Measurements from ENCODE around the gene TMEM140. TPM values are rescaled to one million over a fixed set of nuclear protein-coding genes. Genes with fewer than 3 reads are reported as not detected.

TMEM140 gene
- total RNA-seq, 5 donors from 2014 or later (not counting 1 experiment from before 2014, with no cell fraction given): 20.7 to 32.7 (median 25.8) TPM

- H3K4me3 ChIP-seq (ENCODE audit: control insufficient read depth in 1 of 2, extremely low read depth in 1 of 2, low read length in 1 of 2): no peak overlapping the region
- Mint-ChIP-seq H3K9me3 (no peaks in the 10 kb centered on the region), H3K36me3 (peaks cover 48% of the 10 kb centered on the region), H3K4me3 (no peak overlapping the region), H3K27ac (no peak overlapping the region), H3K4me1 (peaks cover 42 to 62% (median 48%) of the 10 kb centered on the region in 3 donors), H3K27me3 (no peaks in the 10 kb centered on the region)
- H3K36me3 ChIP-seq (ENCODE audit: control insufficient read depth in 2 of 2, extremely low read depth in 1 of 2, insufficient read depth in 1 of 2, low read length in 1 of 2): peaks cover 6 to 45% of the 10 kb centered on the region in 2 donors
- no peak for DNase-seq
- H3K4me1 ChIP-seq (ENCODE audit: control insufficient read depth in 1 of 2, extremely low read depth in 1 of 2, insufficient read depth in 2 of 2, low read length in 2 of 2): peaks cover 0 to 15% of the 10 kb centered on the region in 2 experiments
- no peak for ATAC-seq (replicated peaks in 1 of 4)
- H3K27ac ChIP-seq (ENCODE audit: low read length): no peak overlapping the region
- POLR2A ChIA-PET: interaction anchor here in 1 of 2 donors (0.6 to 0.8 kb wide), 2 partner anchors 26 to 38 kb away, joined by 3 to 5 read pairs; no protein-coding TSS in a partner anchor
- 76% methylated on average over 3 of the region's 5 CpGs for WGBS (ENCODE audit: insufficient coverage)
- H3K9me3 ChIP-seq: no peaks in the 10 kb centered on the region
- CTCF ChIA-PET: interaction anchor here in 1 of 2 donors (0.6 kb wide), 1 partner anchor 587 kb away, joined by 3 read pairs; no protein-coding TSS in a partner anchor
- no peaks in the 10 kb centered on the region for H3K27me3 ChIP-seq (replicated peaks in 1 of 2; ENCODE audit: control insufficient read depth in 2 of 2, extremely low read depth in 1 of 2, insufficient read depth in 2 of 2, low read length in 1 of 2)
These were observed 57.0 kb downstream of the TMEM140 start for GRCh38 chr7:135204876-135205275.

GRCh38 chr7:135205850-135206249, 58.0 kb downstream of the TMEM140 start:
- peaks cover 40% of the 10 kb centered on the region for H3K36me3 Mint-ChIP-seq
- H3K36me3 ChIP-seq (ENCODE audit: control insufficient read depth in 2 of 2, extremely low read depth in 1 of 2, insufficient read depth in 1 of 2, low read length in 1 of 2): peaks cover 6 to 37% of the 10 kb centered on the region in 2 donors
- no peaks in the 10 kb centered on the region for H3K9me3 ChIP-seq
- ChIA-PET CTCF (interaction anchor here (0.6 to 0.7 kb wide), 3 partner anchors 74 to 588 kb away, joined by 3 to 4 read pairs (median 3); no protein-coding TSS in a partner anchor), POLR2A (interaction anchor here (0.5 to 0.7 kb wide), 2 partner anchors 45 to 313 kb away, joined by 4 to 5 read pairs; no protein-coding TSS in a partner anchor)
- no peaks in the 10 kb centered on the region for H3K9me3 Mint-ChIP-seq
- no peak for DNase-seq
- H3K27ac Mint-ChIP-seq: no peak overlapping the region
- H3K4me3 Mint-ChIP-seq: no peak overlapping the region
- 97% methylated on average over 6 of the region's 8 CpGs for WGBS (ENCODE audit: insufficient coverage)
- no peaks in the 10 kb centered on the region for H3K27me3 ChIP-seq (replicated peaks in 1 of 2; ENCODE audit: control insufficient read depth in 2 of 2, extremely low read depth in 1 of 2, insufficient read depth in 2 of 2, low read length in 1 of 2)
- H3K4me1 ChIP-seq (ENCODE audit: control insufficient read depth in 1 of 2, extremely low read depth in 1 of 2, insufficient read depth in 2 of 2, low read length in 2 of 2): peaks cover 5 to 25% of the 10 kb centered on the region in 2 experiments
- ATAC-seq (replicated peaks in 1 of 4): no peak
- no peak overlapping the region for H3K27ac ChIP-seq (ENCODE audit: low read length)
- H3K27me3 Mint-ChIP-seq: no peaks in the 10 kb centered on the region
- H3K4me1 Mint-ChIP-seq: peaks cover 51 to 67% (median 54%) of the 10 kb centered on the region in 3 donors
- H3K4me3 ChIP-seq (ENCODE audit: control insufficient read depth in 1 of 2, extremely low read depth in 1 of 2, low read length in 1 of 2): no peak overlapping the region

GRCh38 chr7:135206941-135207391, 59.1 kb downstream of the TMEM140 start:
- 87% methylated on average over 4 of the region's 7 CpGs for WGBS (ENCODE audit: insufficient coverage)
- Mint-ChIP-seq H3K36me3 (peaks cover 32% of the 10 kb centered on the region), H3K4me1 (peaks cover 49 to 64% (median 54%) of the 10 kb centered on the region in 3 donors), H3K9me3 (no peaks in the 10 kb centered on the region), H3K27ac (no peak overlapping the region), H3K4me3 (no peak overlapping the region), H3K27me3 (no peaks in the 10 kb centered on the region)
- Histone ChIP-seq H3K27ac (ENCODE audit: low read length) (no peak overlapping the region), H3K27me3 (replicated peaks in 1 of 2; ENCODE audit: control insufficient read depth in 2 of 2, extremely low read depth in 1 of 2, insufficient read depth in 2 of 2, low read length in 1 of 2) (no peaks in the 10 kb centered on the region), H3K4me3 (ENCODE audit: control insufficient read depth in 1 of 2, extremely low read depth in 1 of 2, low read length in 1 of 2) (no peak overlapping the region), H3K9me3 (no peaks in the 10 kb centered on the region), H3K36me3 (ENCODE audit: control insufficient read depth in 2 of 2, extremely low read depth in 1 of 2, insufficient read depth in 1 of 2, low read length in 1 of 2) (peaks cover 6 to 31% of the 10 kb centered on the region in 2 donors), H3K4me1 (ENCODE audit: control insufficient read depth in 1 of 2, extremely low read depth in 1 of 2, insufficient read depth in 2 of 2, low read length in 2 of 2) (peaks cover 7 to 30% of the 10 kb centered on the region in 2 experiments)
- ATAC-seq (replicated peaks in 1 of 4) (no peak), DNase-seq (no peak)
- CTCF ChIA-PET: interaction anchor here in 1 of 2 donors (0.6 kb wide), 1 partner anchor 746 kb away, joined by 3 read pairs; no protein-coding TSS in a partner anchor
- POLR2A ChIA-PET: no interaction called here

GRCh38 chr7:135207406-135208101, 59.7 kb downstream of the TMEM140 start:
- Histone ChIP-seq H3K36me3 (ENCODE audit: control insufficient read depth in 2 of 2, extremely low read depth in 1 of 2, insufficient read depth in 1 of 2, low read length in 1 of 2) (peaks cover 6 to 29% of the 10 kb centered on the region in 2 donors), H3K4me1 (ENCODE audit: control insufficient read depth in 1 of 2, extremely low read depth in 1 of 2, insufficient read depth in 2 of 2, low read length in 2 of 2) (peaks cover 8 to 32% of the 10 kb centered on the region in 2 experiments), H3K27ac (ENCODE audit: low read length) (no peak overlapping the region), H3K9me3 (no peaks in the 10 kb centered on the region), H3K27me3 (replicated peaks in 1 of 2; ENCODE audit: control insufficient read depth in 2 of 2, extremely low read depth in 1 of 2, insufficient read depth in 2 of 2, low read length in 1 of 2) (no peaks in the 10 kb centered on the region), H3K4me3 (ENCODE audit: control insufficient read depth in 1 of 2, extremely low read depth in 1 of 2, low read length in 1 of 2) (no peak overlapping the region)
- H3K4me1 Mint-ChIP-seq: peaks cover 46 to 59% (median 50%) of the 10 kb centered on the region in 3 donors
- no peak overlapping the region for H3K4me3 Mint-ChIP-seq
- H3K27ac Mint-ChIP-seq: no peak overlapping the region
- no peaks in the 10 kb centered on the region for H3K9me3 Mint-ChIP-seq
- no peaks in the 10 kb centered on the region for H3K27me3 Mint-ChIP-seq
- peaks cover 26% of the 10 kb centered on the region for H3K36me3 Mint-ChIP-seq
- ATAC-seq (replicated peaks in 1 of 4) (no peak), DNase-seq (no peak)
- ChIA-PET POLR2A (no interaction called here), CTCF (no interaction called here)
- 85% methylated on average over 6 of the region's 8 CpGs for WGBS (ENCODE audit: insufficient coverage)

GRCh38 chr7:135208102-135208793, 60.4 kb downstream of the TMEM140 start:
- Mint-ChIP-seq H3K9me3 (no peaks in the 10 kb centered on the region), H3K27me3 (no peaks in the 10 kb centered on the region), H3K4me1 (peaks cover 45 to 59% (median 48%) of the 10 kb centered on the region in 3 donors), H3K4me3 (peak overlapping the region in 1 of 3 donors; percentile 18), H3K36me3 (peaks cover 21% of the 10 kb centered on the region), H3K27ac (no peak overlapping the region)
- DNase-seq (no peak), ATAC-seq (replicated peaks in 1 of 4) (no peak)
- Histone ChIP-seq H3K9me3 (no peaks in the 10 kb centered on the region), H3K36me3 (ENCODE audit: control insufficient read depth in 2 of 2, extremely low read depth in 1 of 2, insufficient read depth in 1 of 2, low read length in 1 of 2) (peaks cover 6 to 22% of the 10 kb centered on the region in 2 donors), H3K27ac (ENCODE audit: low read length) (no peak overlapping the region), H3K4me1 (ENCODE audit: control insufficient read depth in 1 of 2, extremely low read depth in 1 of 2, insufficient read depth in 2 of 2, low read length in 2 of 2) (peaks cover 8 to 32% of the 10 kb centered on the region in 2 experiments), H3K27me3 (replicated peaks in 1 of 2; ENCODE audit: control insufficient read depth in 2 of 2, extremely low read depth in 1 of 2, insufficient read depth in 2 of 2, low read length in 1 of 2) (no peaks in the 10 kb centered on the region), H3K4me3 (ENCODE audit: control insufficient read depth in 1 of 2, extremely low read depth in 1 of 2, low read length in 1 of 2) (no peak overlapping the region)
- WGBS (ENCODE audit: insufficient coverage): 89% methylated on average over 4 of the region's 6 CpGs
- CTCF ChIA-PET: interaction anchor here in 1 of 2 donors (1.8 kb wide), 1 partner anchor 37 kb away, joined by 4 read pairs; no protein-coding TSS in a partner anchor
- POLR2A ChIA-PET: interaction anchor here in 1 of 2 donors (0.6 kb wide), 1 partner anchor 473 kb away, joined by 4 read pairs; no protein-coding TSS in a partner anchor

- Histone ChIP-seq H3K9me3 (no peaks in the 10 kb centered on the region), H3K4me3 (ENCODE audit: control insufficient read depth in 1 of 2, extremely low read depth in 1 of 2, low read length in 1 of 2) (no peak overlapping the region), H3K36me3 (ENCODE audit: control insufficient read depth in 2 of 2, extremely low read depth in 1 of 2, insufficient read depth in 1 of 2, low read length in 1 of 2) (peaks cover 6 to 11% of the 10 kb centered on the region in 2 donors), H3K4me1 (ENCODE audit: control insufficient read depth in 1 of 2, extremely low read depth in 1 of 2, insufficient read depth in 2 of 2, low read length in 2 of 2) (peaks cover 8 to 30% of the 10 kb centered on the region in 2 experiments), H3K27ac (ENCODE audit: low read length) (no peak overlapping the region), H3K27me3 (replicated peaks in 1 of 2; ENCODE audit: control insufficient read depth in 2 of 2, extremely low read depth in 1 of 2, insufficient read depth in 2 of 2, low read length in 1 of 2) (no peaks in the 10 kb centered on the region)
- CTCF ChIA-PET: interaction anchor here (0.6 to 1.8 kb wide), 4 partner anchors 38 to 562 kb away, joined by 3 to 4 read pairs (median 3); partner anchors contain the start of genes AGBL3 (in 1 of the 2) and TMEM140 (in 1 of the 2)
- Mint-ChIP-seq H3K27ac (no peak overlapping the region), H3K36me3 (peaks cover 10% of the 10 kb centered on the region), H3K4me1 (peaks cover 38 to 50% (median 39%) of the 10 kb centered on the region in 3 donors), H3K27me3 (no peaks in the 10 kb centered on the region), H3K9me3 (no peaks in the 10 kb centered on the region), H3K4me3 (peak overlapping the region in 2 of 3 donors; percentile 89 to 93)
- DNase-seq: no peak
- WGBS (ENCODE audit: insufficient coverage): no CpG with 5 or more reads among the region's 7 CpGs
- POLR2A ChIA-PET: no interaction called here
- no peak for ATAC-seq (replicated peaks in 1 of 4)
These were observed 61.5 kb downstream of the TMEM140 start for GRCh38 chr7:135209225-135209834.
